ENCODE results near the gene UTP15. TPM values are rescaled to one million over a fixed set of nuclear protein-coding genes. Genes with fewer than 3 reads are reported as not detected.

UTP15 gene
- total RNA-seq, 2 experiments from 2014 or later: 22.8 to 29.9 TPM

DNA sequence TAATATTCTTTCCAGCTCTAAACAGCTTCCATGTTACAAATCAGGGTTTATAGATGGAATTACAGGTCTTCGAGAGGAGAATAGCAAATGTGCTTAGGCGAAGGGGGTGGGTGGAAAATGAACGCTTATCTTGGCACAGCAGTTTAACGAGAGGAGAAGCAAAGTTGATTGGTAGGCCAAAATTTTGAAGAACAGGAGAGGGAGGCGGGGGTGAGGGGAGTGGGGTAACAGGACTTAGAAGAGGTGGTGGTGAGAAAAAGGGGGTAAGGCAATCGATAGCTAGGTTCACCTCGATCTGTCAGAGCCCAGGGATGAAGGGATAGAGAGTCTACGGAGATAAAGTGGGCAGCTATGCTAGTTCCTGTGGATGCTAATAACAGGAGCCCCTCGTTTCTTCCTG lies 868 bp upstream of the UTP15 start:
- Histone ChIP-seq H3K4me3 (ENCODE audit: low read depth, low read length, poor library complexity, severe bottlenecking) (peak overlapping the region; percentile 80), H3K4me1 (ENCODE audit: insufficient read depth, low read length, poor library complexity, severe bottlenecking) (peaks cover 31% of the 10 kb centered on the region), H3K79me2 (ENCODE audit: insufficient read depth, low read depth, low read length) (peaks cover 59% of the 10 kb centered on the region), H3K9me2 (ENCODE audit: insufficient read depth, low read length) (no peaks in the 10 kb centered on the region), H2AFZ (ENCODE audit: low read length) (peak overlapping the region; percentile 93), H3K4me2 (ENCODE audit: low read length) (peak overlapping the region; percentile 99), H3K27ac (ENCODE audit: low read depth, low read length, poor library complexity, severe bottlenecking) (peak overlapping the region; percentile 73), H3K36me3 (ENCODE audit: insufficient read depth, low read length) (peaks cover 39% of the 10 kb centered on the region), H4K20me1 (ENCODE audit: insufficient read depth, low read length) (no peaks in the 10 kb centered on the region), H3K9me3 (ENCODE audit: low read length) (no peaks in the 10 kb centered on the region)
- ChIA-PET CTCF (ENCODE audit: unreplicated experiment) (interaction anchor here (1.4 kb wide), 1 partner anchor 9 kb away, joined by 4 read pairs; no protein-coding TSS in a partner anchor), POLR2A (interaction anchor here (0.5 to 2.0 kb wide), 12 partner anchors 9 to 1776 kb away, joined by 3 to 10 read pairs (median 5); no protein-coding TSS in a partner anchor)
- no peak for TF ChIP-seq EZH2phosphoT487 (IDR thresholded peaks at IDR 0.05; ENCODE audit: borderline replicate concordance, low read depth, low read length)
- TF ChIP-seq, protein P1, sequence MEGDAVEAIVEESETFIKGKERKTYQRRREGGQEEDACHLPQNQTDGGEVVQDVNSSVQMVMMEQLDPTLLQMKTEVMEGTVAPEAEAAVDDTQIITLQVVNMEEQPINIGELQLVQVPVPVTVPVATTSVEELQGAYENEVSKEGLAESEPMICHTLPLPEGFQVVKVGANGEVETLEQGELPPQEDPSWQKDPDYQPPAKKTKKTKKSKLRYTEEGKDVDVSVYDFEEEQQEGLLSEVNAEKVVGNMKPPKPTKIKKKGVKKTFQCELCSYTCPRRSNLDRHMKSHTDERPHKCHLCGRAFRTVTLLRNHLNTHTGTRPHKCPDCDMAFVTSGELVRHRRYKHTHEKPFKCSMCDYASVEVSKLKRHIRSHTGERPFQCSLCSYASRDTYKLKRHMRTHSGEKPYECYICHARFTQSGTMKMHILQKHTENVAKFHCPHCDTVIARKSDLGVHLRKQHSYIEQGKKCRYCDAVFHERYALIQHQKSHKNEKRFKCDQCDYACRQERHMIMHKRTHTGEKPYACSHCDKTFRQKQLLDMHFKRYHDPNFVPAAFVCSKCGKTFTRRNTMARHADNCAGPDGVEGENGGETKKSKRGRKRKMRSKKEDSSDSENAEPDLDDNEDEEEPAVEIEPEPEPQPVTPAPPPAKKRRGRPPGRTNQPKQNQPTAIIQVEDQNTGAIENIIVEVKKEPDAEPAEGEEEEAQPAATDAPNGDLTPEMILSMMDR (conservative IDR thresholded peaks at IDR 0.05; ENCODE audit: low read length): no peak
- no TSS peak for BruUV-seq (replicated peaks)
- peak; percentile 5 for DNase-seq (ENCODE audit: low spot score)
- intact Hi-C loops (cut with micrococcal nuclease; ENCODE audit: unreplicated experiment): loop anchor here (1.0 kb wide), 1 partner anchor 66 kb away; the partner anchor contains the start of gene BTF3

DNA sequence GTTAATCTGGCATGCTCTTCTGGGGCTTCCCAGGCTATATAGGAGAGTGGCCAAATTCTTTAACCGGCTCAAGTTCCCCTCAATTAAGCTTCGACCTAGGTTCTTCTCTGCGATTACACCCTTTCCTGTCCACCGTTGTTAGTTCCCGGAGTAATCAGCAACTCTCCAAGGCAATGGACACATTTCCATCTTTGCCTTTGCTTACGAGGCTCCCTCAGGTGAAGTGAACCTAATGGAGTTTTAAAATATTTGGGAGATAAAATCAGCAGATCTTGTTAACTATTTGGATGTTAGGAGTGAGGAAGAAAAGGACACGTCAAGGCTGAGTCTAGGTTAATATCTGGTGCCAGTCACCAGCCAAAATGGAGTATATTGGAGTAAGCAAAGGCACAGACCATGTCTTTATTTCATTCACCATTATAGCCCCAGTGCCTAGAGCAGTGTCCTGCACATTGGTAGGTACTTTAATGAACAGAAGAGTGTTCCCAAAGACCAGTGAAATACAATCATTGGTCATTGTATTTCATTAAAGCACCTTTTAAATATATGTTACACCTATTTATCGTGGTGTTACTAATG lies 515 bp downstream of the UTP15 start:
- intact Hi-C loops (cut with micrococcal nuclease; ENCODE audit: unreplicated experiment): loop anchor here (1.0 kb wide), 1 partner anchor 68 kb away; the partner anchor contains the start of gene BTF3
- Histone ChIP-seq H4K20me1 (ENCODE audit: insufficient read depth, low read length) (no peaks in the 10 kb centered on the region), H3K4me2 (ENCODE audit: low read length) (peak overlapping the region; percentile 88), H2AFZ (ENCODE audit: low read length) (peak overlapping the region; percentile 93), H3K79me2 (ENCODE audit: insufficient read depth, low read depth, low read length) (peaks cover 60% of the 10 kb centered on the region), H3K4me3 (ENCODE audit: low read depth, low read length, poor library complexity, severe bottlenecking) (peak overlapping the region; percentile 80), H3K36me3 (ENCODE audit: insufficient read depth, low read length) (peaks cover 43% of the 10 kb centered on the region), H3K4me1 (ENCODE audit: insufficient read depth, low read length, poor library complexity, severe bottlenecking) (peaks cover 31% of the 10 kb centered on the region), H3K9me3 (ENCODE audit: low read length) (no peaks in the 10 kb centered on the region), H3K9me2 (ENCODE audit: insufficient read depth, low read length) (no peaks in the 10 kb centered on the region), H3K27ac (ENCODE audit: low read depth, low read length, poor library complexity, severe bottlenecking) (peak overlapping the region; percentile 73)
- ChIA-PET POLR2A (interaction anchor here (0.9 to 2.0 kb wide), 2 partner anchors 11 to 62 kb away, joined by 4 to 10 read pairs; no protein-coding TSS in a partner anchor), CTCF (ENCODE audit: unreplicated experiment) (no interaction called here)
- DNase-seq (ENCODE audit: low spot score): no peak
- TF ChIP-seq EZH2phosphoT487 (IDR thresholded peaks at IDR 0.05; ENCODE audit: borderline replicate concordance, low read depth, low read length): no peak
- TF ChIP-seq, protein P1 (conservative IDR thresholded peaks at IDR 0.05; ENCODE audit: low read length): no peak
- BruUV-seq (replicated peaks): TSS peak; percentile 84

All from OCI-LY7 (cell line).